Measurements from ENCODE around the gene GPS1. TPM values are rescaled to one million over a fixed set of nuclear protein-coding genes. Genes with fewer than 3 reads are reported as not detected.

Gene GPS1
- total RNA-seq, 1 donor = 93.7 TPM

GRCh38 chr17:82098169-82098938, 46.7 kb downstream of the GPS1 start, which contains the start of gene FASN:
Gene FASN, minus strand, starts transcription at chr17:82098236. Its CDS starts 1,791 bp downstream, at chr17:82096445.
- Histone ChIP-seq H3K4me2 (ENCODE audit: insufficient read depth, low read length) (peak within 1 kb of the TSS; percentile 91), H3K79me2 (ENCODE audit: insufficient read depth, low read length) (peaks cover 34% of the 10 kb centered on the region), H3K4me3 (ENCODE audit: insufficient read depth, low read length) (peak within 1 kb of the TSS; percentile 78), H4K20me1 (ENCODE audit: insufficient read depth, low read length) (peaks cover 22% of the 10 kb centered on the region), H3K4me1 (ENCODE audit: insufficient read depth, low read length) (peaks cover 17% of the 10 kb centered on the region), H3K36me3 (ENCODE audit: insufficient read depth, low read length) (peaks cover 20% of the 10 kb centered on the region), H2AFZ (ENCODE audit: low read length) (peak within 1 kb of the TSS; percentile 51), H3K27me3 (ENCODE audit: insufficient read depth, low read length) (no peaks in the 10 kb centered on the region), H3K9me3 (ENCODE audit: low read depth, low read length) (no peaks in the 10 kb centered on the region), H3K27ac (ENCODE audit: low read depth, low read length) (peak within 1 kb of the TSS; percentile 51)
- TF ChIP-seq, protein P1, sequence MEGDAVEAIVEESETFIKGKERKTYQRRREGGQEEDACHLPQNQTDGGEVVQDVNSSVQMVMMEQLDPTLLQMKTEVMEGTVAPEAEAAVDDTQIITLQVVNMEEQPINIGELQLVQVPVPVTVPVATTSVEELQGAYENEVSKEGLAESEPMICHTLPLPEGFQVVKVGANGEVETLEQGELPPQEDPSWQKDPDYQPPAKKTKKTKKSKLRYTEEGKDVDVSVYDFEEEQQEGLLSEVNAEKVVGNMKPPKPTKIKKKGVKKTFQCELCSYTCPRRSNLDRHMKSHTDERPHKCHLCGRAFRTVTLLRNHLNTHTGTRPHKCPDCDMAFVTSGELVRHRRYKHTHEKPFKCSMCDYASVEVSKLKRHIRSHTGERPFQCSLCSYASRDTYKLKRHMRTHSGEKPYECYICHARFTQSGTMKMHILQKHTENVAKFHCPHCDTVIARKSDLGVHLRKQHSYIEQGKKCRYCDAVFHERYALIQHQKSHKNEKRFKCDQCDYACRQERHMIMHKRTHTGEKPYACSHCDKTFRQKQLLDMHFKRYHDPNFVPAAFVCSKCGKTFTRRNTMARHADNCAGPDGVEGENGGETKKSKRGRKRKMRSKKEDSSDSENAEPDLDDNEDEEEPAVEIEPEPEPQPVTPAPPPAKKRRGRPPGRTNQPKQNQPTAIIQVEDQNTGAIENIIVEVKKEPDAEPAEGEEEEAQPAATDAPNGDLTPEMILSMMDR (IDR thresholded peaks at IDR 0.05; ENCODE audit: extremely low read depth, low read depth, low read length) = peak; percentile 25
- DNase-seq (ENCODE audit: insufficient read length, low spot score, missing footprints) = peak; percentile 100

- peak overlapping the region; percentile 51 for H2AFZ ChIP-seq (ENCODE audit: low read length)
- peaks cover 16% of the 10 kb centered on the region for H3K36me3 ChIP-seq (ENCODE audit: insufficient read depth, low read length)
- no peak for DNase-seq (ENCODE audit: insufficient read length, low spot score, missing footprints)
- no peaks in the 10 kb centered on the region for H3K9me3 ChIP-seq (ENCODE audit: low read depth, low read length)
- TF ChIP-seq, protein P1 (IDR thresholded peaks at IDR 0.05; ENCODE audit: extremely low read depth, low read depth, low read length) = no peak
- no peaks in the 10 kb centered on the region for H3K27me3 ChIP-seq (ENCODE audit: insufficient read depth, low read length)
- peaks cover 21% of the 10 kb centered on the region for H4K20me1 ChIP-seq (ENCODE audit: insufficient read depth, low read length)
- H3K4me1 ChIP-seq (ENCODE audit: insufficient read depth, low read length) = peaks cover 17% of the 10 kb centered on the region
- H3K27ac ChIP-seq (ENCODE audit: low read depth, low read length) = peak overlapping the region; percentile 41
- peak overlapping the region; percentile 73 for H3K4me3 ChIP-seq (ENCODE audit: insufficient read depth, low read length)
- H3K4me2 ChIP-seq (ENCODE audit: insufficient read depth, low read length) = peak overlapping the region; percentile 81
- peaks cover 28% of the 10 kb centered on the region for H3K79me2 ChIP-seq (ENCODE audit: insufficient read depth, low read length)
These were observed 47.5 kb downstream of the GPS1 start for GRCh38 chr17:82098939-82099763.

DNA sequence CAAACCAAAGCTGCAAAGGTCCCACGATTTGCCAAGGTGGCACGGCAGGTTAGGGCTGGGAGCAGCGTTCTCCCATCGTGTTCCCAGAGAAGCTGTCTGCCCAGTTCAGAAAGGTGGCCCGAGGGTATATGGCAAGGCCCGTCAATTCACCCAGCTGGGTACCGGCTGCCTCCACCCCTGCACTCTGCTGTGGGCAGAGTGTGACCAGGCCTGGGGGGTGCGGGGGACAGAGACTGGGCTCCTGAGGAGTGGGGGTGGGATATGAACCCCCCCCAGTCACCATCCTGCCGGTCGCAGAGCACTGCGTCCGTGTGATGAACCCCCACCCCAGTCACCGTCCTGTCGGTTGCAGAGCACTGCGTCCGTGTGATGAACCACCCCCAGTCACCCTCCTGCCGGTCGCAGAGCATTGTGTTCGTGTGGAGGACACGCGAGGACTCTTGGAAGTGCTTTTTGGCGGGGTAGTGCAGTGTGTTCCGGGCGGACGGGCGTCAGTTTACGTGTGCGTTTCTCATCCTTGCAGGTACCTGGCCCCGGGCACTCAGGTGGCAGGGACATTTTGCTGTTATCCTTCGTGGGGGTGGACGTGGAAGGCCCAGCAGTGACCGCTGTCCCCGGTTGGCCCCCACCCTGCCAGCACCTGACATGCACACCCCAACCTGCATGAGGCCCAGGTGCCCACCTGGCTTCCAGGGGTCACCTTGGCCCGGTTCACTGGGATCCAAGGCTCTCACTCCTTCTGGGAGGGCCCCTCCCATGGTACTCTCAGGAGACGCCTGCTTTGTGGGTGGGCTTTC, 49.0 kb downstream of the GPS1 start:
- H3K9me3 ChIP-seq (ENCODE audit: low read depth, low read length) = no peaks in the 10 kb centered on the region
- peaks cover 14% of the 10 kb centered on the region for H4K20me1 ChIP-seq (ENCODE audit: insufficient read depth, low read length)
- peaks cover 19% of the 10 kb centered on the region for H3K79me2 ChIP-seq (ENCODE audit: insufficient read depth, low read length)
- peak; percentile 84 for DNase-seq (ENCODE audit: insufficient read length, low spot score, missing footprints)
- H3K27me3 ChIP-seq (ENCODE audit: insufficient read depth, low read length) = no peaks in the 10 kb centered on the region
- no peak overlapping the region for H3K4me2 ChIP-seq (ENCODE audit: insufficient read depth, low read length)
- no peak overlapping the region for H3K4me3 ChIP-seq (ENCODE audit: insufficient read depth, low read length)
- peaks cover 6% of the 10 kb centered on the region for H3K36me3 ChIP-seq (ENCODE audit: insufficient read depth, low read length)
- H2AFZ ChIP-seq (ENCODE audit: low read length) = no peak overlapping the region
- peaks cover 17% of the 10 kb centered on the region for H3K4me1 ChIP-seq (ENCODE audit: insufficient read depth, low read length)
- no peak overlapping the region for H3K27ac ChIP-seq (ENCODE audit: low read depth, low read length)
- TF ChIP-seq, protein P1 (IDR thresholded peaks at IDR 0.05; ENCODE audit: extremely low read depth, low read depth, low read length) = no peak

All from osteoblast (primary cell).